GM10248 (cell line): Measurements from ENCODE around the gene DOCK10.

Experiments
- CTCF ChIA-PET: fragments of 300-600 bp; sonication (Branson Sonifier 250); formaldehyde crosslinking; extraction: SDS; loops from one replicate; lab custom pipeline; 2021; ENCODE audit warnings: antibody characterized with exemption; lab: Yijun Ruan, JAX
- POLR2A ChIA-PET: fragments of 350-650 bp; sonication (Branson Sonifier 250); formaldehyde crosslinking; extraction: SDS; loops from one replicate; lab custom pipeline; 2020; ENCODE audit warnings: antibody characterized with exemption; lab: Yijun Ruan, JAX
- DNase-seq: peaks from one replicate; pipeline ENCODE4 v3.0.0; 2012; ENCODE audit errors: extremely low spot score
- TF ChIP-seq, protein P1 (sequence below): IDR thresholded peaks from 2 replicates; pipeline ENCODE4 v1.5.1; 2012; ENCODE audit warnings: mild to moderate bottlenecking, low read depth; ENCODE audit errors: extremely low read depth, missing control alignments, control extremely low read depth

Gene DOCK10

DNA sequence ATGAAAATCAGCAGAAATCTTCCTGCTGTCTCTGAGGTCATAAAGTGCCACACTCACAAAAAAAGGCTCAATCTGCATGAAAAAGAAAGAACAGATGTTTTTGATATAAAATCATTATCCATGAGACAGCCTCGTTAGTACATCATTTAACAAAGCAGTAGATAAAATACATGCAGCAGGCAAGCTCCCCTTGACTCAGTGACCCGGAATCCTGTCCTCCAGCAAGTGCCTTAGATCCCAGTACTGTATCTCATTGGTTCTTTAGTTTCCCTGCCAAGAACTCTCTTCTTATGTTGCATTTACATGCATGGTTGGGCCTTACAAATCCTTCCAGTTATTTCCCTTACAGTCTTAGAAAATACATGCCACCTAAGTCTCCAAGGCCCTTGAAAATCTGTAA lies 177.3 kb downstream of the DOCK10 start:
- TF ChIP-seq, protein P1, sequence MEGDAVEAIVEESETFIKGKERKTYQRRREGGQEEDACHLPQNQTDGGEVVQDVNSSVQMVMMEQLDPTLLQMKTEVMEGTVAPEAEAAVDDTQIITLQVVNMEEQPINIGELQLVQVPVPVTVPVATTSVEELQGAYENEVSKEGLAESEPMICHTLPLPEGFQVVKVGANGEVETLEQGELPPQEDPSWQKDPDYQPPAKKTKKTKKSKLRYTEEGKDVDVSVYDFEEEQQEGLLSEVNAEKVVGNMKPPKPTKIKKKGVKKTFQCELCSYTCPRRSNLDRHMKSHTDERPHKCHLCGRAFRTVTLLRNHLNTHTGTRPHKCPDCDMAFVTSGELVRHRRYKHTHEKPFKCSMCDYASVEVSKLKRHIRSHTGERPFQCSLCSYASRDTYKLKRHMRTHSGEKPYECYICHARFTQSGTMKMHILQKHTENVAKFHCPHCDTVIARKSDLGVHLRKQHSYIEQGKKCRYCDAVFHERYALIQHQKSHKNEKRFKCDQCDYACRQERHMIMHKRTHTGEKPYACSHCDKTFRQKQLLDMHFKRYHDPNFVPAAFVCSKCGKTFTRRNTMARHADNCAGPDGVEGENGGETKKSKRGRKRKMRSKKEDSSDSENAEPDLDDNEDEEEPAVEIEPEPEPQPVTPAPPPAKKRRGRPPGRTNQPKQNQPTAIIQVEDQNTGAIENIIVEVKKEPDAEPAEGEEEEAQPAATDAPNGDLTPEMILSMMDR = no peak
- ChIA-PET POLR2A (no interaction called here), CTCF (interaction anchor here (0.9 kb wide), 1 partner anchor 137 kb away, joined by 3 read pairs; no protein-coding TSS in a partner anchor)
- DNase-seq = no peak

DNA sequence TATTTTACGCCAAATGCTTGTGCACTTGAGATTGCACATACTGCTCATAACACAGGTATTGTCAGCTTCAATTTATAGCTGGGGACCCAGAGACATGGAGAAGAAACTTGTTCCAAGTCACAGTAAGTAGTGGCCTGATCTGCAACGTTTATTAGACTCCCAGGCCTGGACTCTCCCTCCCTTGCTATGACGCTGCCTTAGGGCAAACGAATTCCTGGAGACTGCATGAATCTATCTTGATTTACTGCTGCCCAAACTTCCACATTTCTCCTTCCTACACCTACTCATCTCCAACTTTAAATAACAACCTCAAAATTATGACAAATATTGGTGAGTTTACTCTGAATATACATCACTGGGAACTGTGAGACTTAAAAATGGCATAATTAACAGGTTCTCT lies 181.0 kb downstream of the DOCK10 start:
- no peak for DNase-seq
- ChIA-PET POLR2A (no interaction called here), CTCF (interaction anchor here (0.8 to 1.7 kb wide), 4 partner anchors 9 to 141 kb away, joined by 3 to 4 read pairs (median 3); no protein-coding TSS in a partner anchor)
- TF ChIP-seq, protein P1 = no peak

DNA sequence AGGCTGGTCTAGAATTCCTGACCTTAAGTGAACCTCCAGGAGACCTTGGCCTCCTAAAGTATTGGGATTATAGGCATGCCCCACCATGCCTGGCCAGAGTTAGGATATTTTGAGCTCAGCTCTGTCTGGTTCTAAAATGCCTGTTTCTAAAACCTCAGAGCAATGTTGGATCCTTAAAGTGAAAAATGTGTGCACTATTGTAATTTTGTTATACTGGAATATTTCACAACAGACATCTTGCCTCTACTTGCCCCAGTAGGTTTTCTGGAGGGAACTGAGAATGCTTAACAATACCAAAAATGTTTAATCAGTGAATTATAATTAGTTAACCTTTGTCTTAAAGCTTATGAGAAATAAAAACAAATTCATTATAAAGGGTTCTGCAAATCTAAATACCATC lies 181.5 kb downstream of the DOCK10 start:
- ChIA-PET CTCF (interaction anchor here (1.3 to 1.7 kb wide), 2 partner anchors 9 to 142 kb away, joined by 3 to 4 read pairs; no protein-coding TSS in a partner anchor), POLR2A (no interaction called here)
- TF ChIP-seq, protein P1 = no peak
- no peak for DNase-seq

DNA sequence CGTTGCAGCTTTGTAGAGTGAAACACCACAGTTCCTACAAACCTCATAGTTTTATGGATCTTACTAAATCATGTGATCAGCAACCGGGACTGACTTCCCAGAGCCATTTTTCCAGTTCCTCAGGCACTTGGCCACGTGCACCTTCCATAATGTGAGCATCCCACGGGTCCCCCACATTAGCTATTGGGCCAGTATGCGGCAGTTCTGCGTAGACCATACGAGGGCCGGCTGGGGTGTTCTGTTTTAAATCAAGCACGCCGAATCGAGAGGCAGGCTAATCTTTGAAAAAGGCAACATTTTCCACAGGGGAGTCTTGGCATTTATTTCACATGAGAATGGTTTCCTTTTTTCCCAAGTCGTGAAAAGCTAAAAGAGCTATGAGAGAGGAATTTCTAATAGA lies 190.5 kb downstream of the DOCK10 start:
- DNase-seq = no peak
- ChIA-PET POLR2A (no interaction called here), CTCF (interaction anchor here (1.5 kb wide), 1 partner anchor 10 kb away, joined by 4 read pairs; no protein-coding TSS in a partner anchor)
- TF ChIP-seq, protein P1 = no peak

DNA sequence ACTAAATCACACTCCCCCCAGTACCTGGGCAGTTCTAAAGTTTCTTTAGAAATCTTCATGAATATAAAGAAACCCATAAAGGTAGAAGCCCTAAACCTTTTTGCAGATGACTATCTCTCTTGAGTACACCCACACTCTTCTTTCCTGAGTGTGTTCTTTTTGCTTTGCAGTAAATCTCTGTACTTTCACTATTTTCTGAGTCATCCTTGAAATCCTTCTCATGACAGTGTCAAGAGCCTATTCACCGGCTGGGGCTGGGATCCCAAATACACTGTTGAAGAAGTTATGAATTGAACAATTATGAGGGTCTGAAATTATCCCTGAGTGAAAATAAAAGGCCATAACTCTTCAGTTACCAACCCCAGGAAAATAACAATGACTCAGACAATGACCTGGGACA lies 192.2 kb downstream of the DOCK10 start:
- DNase-seq = no peak
- ChIA-PET CTCF (interaction anchor here (0.7 to 2.2 kb wide), 2 partner anchors 61 to 152 kb away, joined by 3 to 9 read pairs; no protein-coding TSS in a partner anchor), POLR2A (no interaction called here)
- TF ChIP-seq, protein P1 = no peak

DNA sequence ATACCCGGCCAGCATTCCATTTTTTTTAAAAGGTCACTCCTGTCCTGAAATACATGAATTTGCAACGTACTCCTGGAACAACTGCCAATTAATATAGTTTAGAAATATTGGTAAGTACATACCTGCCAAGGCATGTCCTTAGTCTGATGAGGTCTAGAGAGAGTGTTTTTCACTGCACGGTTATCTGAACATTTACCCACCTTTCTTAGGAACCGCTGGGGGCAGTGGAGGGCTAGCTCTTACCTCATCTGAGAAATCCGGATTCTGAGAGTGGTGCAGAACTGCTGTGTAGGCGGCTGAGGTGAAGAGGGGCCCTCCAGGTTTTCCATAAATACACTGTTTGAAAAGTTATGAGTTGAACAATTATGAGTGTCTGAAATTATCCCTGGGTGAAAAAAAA lies 193.0 kb downstream of the DOCK10 start:
- CTCF ChIA-PET = interaction anchor here (0.7 to 2.2 kb wide), 2 partner anchors 61 to 152 kb away, joined by 3 to 9 read pairs; no protein-coding TSS in a partner anchor

More for the DNA sequence above, 193.0 kb downstream of the DOCK10 start:
- POLR2A ChIA-PET = no interaction called here
- TF ChIP-seq, protein P1 = peak; percentile 11
- no peak for DNase-seq
